ENCODE data around the gene NUDT6. TPM values are rescaled to one million over a fixed set of nuclear protein-coding genes. Genes with fewer than 3 reads are reported as not detected.

Gene NUDT6
- total and polyA plus RNA-seq, 12 donors = 7.7 to 25.1 (median 14.9) TPM

GRCh38 chr4:122890147-122890795 lies 32.1 kb downstream of the NUDT6 start:
- intact Hi-C loops (cut with DNase I) = loop anchor here in 1 of 10 donors (5.0 kb wide), 1 partner anchor 63 kb away; the partner anchor contains the start of gene FGF2
- WGBS, 2 donors = 84 to 93% methylated on average over 2 of the region's 2 CpGs

GRCh38 chr4:122889726-122890125 lies 32.7 kb downstream of the NUDT6 start:
- Histone ChIP-seq H3K4me1 (peaks cover 0 to 16% (median 2%) of the 10 kb centered on the region in 9 donors), H3K27me3 (no peaks in the 10 kb centered on the region), H3K36me3 (peaks cover 0 to 34% (median 7%) of the 10 kb centered on the region in 9 donors), H3K9me3 (no peaks in the 10 kb centered on the region), H3K27ac (peak overlapping the region in 5 of 10 donors; percentile 13 to 54 (median 30)), H3K4me3 (no peak overlapping the region)
- ATAC-seq (peak in 1 of 8 donors; percentile 24), DNase-seq (no peak)
- TF ChIP-seq, protein P1, sequence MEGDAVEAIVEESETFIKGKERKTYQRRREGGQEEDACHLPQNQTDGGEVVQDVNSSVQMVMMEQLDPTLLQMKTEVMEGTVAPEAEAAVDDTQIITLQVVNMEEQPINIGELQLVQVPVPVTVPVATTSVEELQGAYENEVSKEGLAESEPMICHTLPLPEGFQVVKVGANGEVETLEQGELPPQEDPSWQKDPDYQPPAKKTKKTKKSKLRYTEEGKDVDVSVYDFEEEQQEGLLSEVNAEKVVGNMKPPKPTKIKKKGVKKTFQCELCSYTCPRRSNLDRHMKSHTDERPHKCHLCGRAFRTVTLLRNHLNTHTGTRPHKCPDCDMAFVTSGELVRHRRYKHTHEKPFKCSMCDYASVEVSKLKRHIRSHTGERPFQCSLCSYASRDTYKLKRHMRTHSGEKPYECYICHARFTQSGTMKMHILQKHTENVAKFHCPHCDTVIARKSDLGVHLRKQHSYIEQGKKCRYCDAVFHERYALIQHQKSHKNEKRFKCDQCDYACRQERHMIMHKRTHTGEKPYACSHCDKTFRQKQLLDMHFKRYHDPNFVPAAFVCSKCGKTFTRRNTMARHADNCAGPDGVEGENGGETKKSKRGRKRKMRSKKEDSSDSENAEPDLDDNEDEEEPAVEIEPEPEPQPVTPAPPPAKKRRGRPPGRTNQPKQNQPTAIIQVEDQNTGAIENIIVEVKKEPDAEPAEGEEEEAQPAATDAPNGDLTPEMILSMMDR (IDR thresholded peaks at IDR 0.05) = no peak
- WGBS, 2 donors = 81 to 84% methylated on average over 1 of the region's 1 CpG
- intact Hi-C loops (cut with DNase I) = loop anchor here in 1 of 10 donors (5.0 kb wide), 2 partner anchors 42 to 62 kb away; partner anchors contain the start of gene FGF2

More at GRCh38 chr4:122890147-122890795, 32.1 kb downstream of the NUDT6 start:
- H3K27me3 ChIP-seq = no peaks in the 10 kb centered on the region
- ATAC-seq = peak in 2 of 8 donors; percentile 24 to 31
- no peak overlapping the region for H3K4me3 ChIP-seq
- no peaks in the 10 kb centered on the region for H3K9me3 ChIP-seq
- TF ChIP-seq, protein P1 (IDR thresholded peaks at IDR 0.05) = no peak
- H3K36me3 ChIP-seq = peaks cover 0 to 40% (median 7%) of the 10 kb centered on the region in 9 donors
- H3K4me1 ChIP-seq = peaks cover 0 to 14% (median 2%) of the 10 kb centered on the region in 9 donors
- peak overlapping the region in 6 of 10 donors; percentile 13 to 54 (median 30) for H3K27ac ChIP-seq
- DNase-seq = no peak

DNA sequence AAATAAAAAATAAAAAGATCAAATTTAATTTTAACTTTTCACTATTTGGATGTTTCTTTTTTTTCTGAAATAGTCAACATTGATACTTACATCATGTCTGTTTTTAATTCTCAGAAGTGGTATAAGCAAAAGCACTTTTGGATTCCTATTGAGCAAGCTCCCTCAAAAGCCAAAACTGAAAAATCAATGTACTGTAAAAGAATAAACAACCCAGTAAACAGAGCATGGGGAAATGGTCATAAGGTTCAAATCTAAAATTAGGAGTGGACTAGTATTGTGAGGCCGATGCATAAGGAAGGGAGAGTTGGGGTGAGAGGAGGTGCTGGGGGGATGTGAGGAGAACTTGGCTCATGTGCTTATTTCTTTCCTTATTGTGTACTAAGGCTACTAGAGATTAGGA lies 37.9 kb downstream of the NUDT6 start:
- intact Hi-C loops (cut with DNase I) = no loop called here
- TF ChIP-seq, protein P1 (IDR thresholded peaks at IDR 0.05) = no peak
- DNase-seq (no peak), ATAC-seq (no peak)
- H3K4me1 ChIP-seq = peaks cover 0 to 8% (median 0%) of the 10 kb centered on the region in 9 donors
- peak overlapping the region in 1 of 10 donors; percentile 6 for H3K27ac ChIP-seq
- H3K27me3 ChIP-seq = no peaks in the 10 kb centered on the region
- no peak overlapping the region for H3K4me3 ChIP-seq
- H3K9me3 ChIP-seq = peaks cover 0 to 6% (median 0%) of the 10 kb centered on the region in 11 donors
- H3K36me3 ChIP-seq = peaks cover 0 to 34% (median 9%) of the 10 kb centered on the region in 9 donors
- WGBS, 2 donors = 54 to 55% methylated on average over 1 of the region's 1 CpG

- Histone ChIP-seq H3K27me3 (no peaks in the 10 kb centered on the region), H3K36me3 (peaks cover 0 to 34% (median 9%) of the 10 kb centered on the region in 9 donors), H3K27ac (no peak overlapping the region), H3K4me3 (no peak overlapping the region), H3K4me1 (peaks cover 0 to 6% (median 0%) of the 10 kb centered on the region in 9 donors), H3K9me3 (peaks cover 0 to 6% (median 0%) of the 10 kb centered on the region in 11 donors)
- intact Hi-C loops (cut with DNase I) = no loop called here
- TF ChIP-seq, protein P1 (IDR thresholded peaks at IDR 0.05) = no peak
- WGBS, 2 donors = 87 to 89% methylated on average over 5 of the region's 5 CpGs
- ATAC-seq (no peak), DNase-seq (no peak)
Measured at GRCh38 chr4:122882857-122883735, 39.3 kb downstream of the NUDT6 start.

Measured in heart right ventricle (tissue), 16 donors.